Keratinocyte (primary cell): Measurements from ENCODE around the gene DPYSL4. TPM values are rescaled to one million over a fixed set of nuclear protein-coding genes. Genes with fewer than 3 reads are reported as not detected.

Source experiments
- DNase-seq: peaks from one replicate; pipeline ENCODE4 v3.0.0-alpha.2; 2011; ENCODE audit warnings: low read depth, missing footprints, low spot score
- FAIRE-seq: peaks from 2 replicates; lab custom pipeline; 2011; peaks lifted over from hg19 to GRCh38; lab: Jason Lieb, UNC
- H2AFZ ChIP-seq: 2 replicates; pipeline ENCODE4 v1.6.0; 2012; ENCODE audit warnings: low read length, control low read depth, inconsistent platforms; ENCODE audit not compliant: control insufficient read depth
- H3K27ac ChIP-seq: 2 replicates; pipeline ENCODE4 v1.5.1; 2011; ENCODE audit warnings: low read length; ENCODE audit not compliant: control insufficient read depth, insufficient read depth
- H3K27me3 ChIP-seq: 3 replicates; pipeline ENCODE4 v1.6.0; 2011; ENCODE audit warnings: low read length; ENCODE audit not compliant: control insufficient read depth, insufficient read depth; ENCODE audit errors: extremely low read depth
- H3K36me3 ChIP-seq, 2 experiments: 2 replicates in 1 of 2; 3 replicates in 1 of 2; pipeline ENCODE4 v1.5.1; 2011; ENCODE audit warnings: low read length in 2 of 2, mild to moderate bottlenecking in 1 of 2; ENCODE audit not compliant: control insufficient read depth in 2 of 2, insufficient read depth in 2 of 2; ENCODE audit errors: extremely low read depth in 1 of 2
- H3K4me1 ChIP-seq: 3 replicates; pipeline ENCODE4 v1.5.1; 2011; ENCODE audit warnings: low read length; ENCODE audit not compliant: control insufficient read depth, insufficient read depth; ENCODE audit errors: extremely low read depth
- H3K4me2 ChIP-seq: 3 replicates; pipeline ENCODE4 v1.6.0; 2011; ENCODE audit warnings: low read depth, low read length; ENCODE audit not compliant: control insufficient read depth, insufficient read depth; ENCODE audit errors: extremely low read depth
- H3K4me3 ChIP-seq, 3 experiments: fragments of 200-600 bp in 1 of 3; sonication (generic) in 1 of 3; 2 replicates in 2 of 3; 3 replicates in 1 of 3; pipeline ENCODE4 v1.5.1; 2011 to 2016; ENCODE audit warnings: low read length in 3 of 3, mild to moderate bottlenecking in 3 of 3, control low read depth in 2 of 3, inconsistent platforms in 1 of 3, low read depth in 1 of 3, mixed read lengths in 1 of 3, mixed run types in 1 of 3, moderate library complexity in 1 of 3; ENCODE audit not compliant: control insufficient read depth in 2 of 3, insufficient read depth in 2 of 3; ENCODE audit errors: extremely low read depth in 1 of 3
- H3K79me2 ChIP-seq: 2 replicates; pipeline ENCODE4 v1.6.0; 2012; ENCODE audit warnings: low read length; ENCODE audit not compliant: control insufficient read depth, insufficient read depth
- H3K9ac ChIP-seq: 3 replicates; pipeline ENCODE4 v1.6.0; 2011; ENCODE audit warnings: low read length; ENCODE audit not compliant: control insufficient read depth, insufficient read depth; ENCODE audit errors: extremely low read depth
- H3K9me1 ChIP-seq: 3 replicates; pipeline ENCODE4 v1.6.0; 2011; ENCODE audit warnings: low read length; ENCODE audit not compliant: control insufficient read depth, insufficient read depth; ENCODE audit errors: extremely low read depth
- H3K9me3 ChIP-seq: 2 replicates; pipeline ENCODE4 v1.5.1; 2012; ENCODE audit warnings: low read depth, low read length; ENCODE audit not compliant: control insufficient read depth
- H4K20me1 ChIP-seq: 3 replicates; pipeline ENCODE4 v1.6.0; 2011; ENCODE audit warnings: low read length; ENCODE audit not compliant: control insufficient read depth, insufficient read depth; ENCODE audit errors: extremely low read depth
- CTCF ChIP-seq, 3 experiments: IDR thresholded peaks in 1 of 3; conservative IDR thresholded peaks in 1 of 3; optimal IDR thresholded peaks in 1 of 3; 2 replicates in 2 of 3; 3 replicates in 1 of 3; pipeline versions ENCODE3 to v1.5.1; 2011; ENCODE audit warnings: low read length in 3 of 3, mild to moderate bottlenecking in 3 of 3, moderate library complexity in 2 of 3, control low read depth in 1 of 3, inconsistent platforms in 1 of 3; ENCODE audit not compliant: insufficient read depth in 2 of 3; ENCODE audit errors: extremely low read depth in 1 of 3
- EZH2 ChIP-seq: IDR thresholded peaks from one replicate; pipeline ENCODE4 v1.6.1; 2012; ENCODE audit warnings: inconsistent platforms, mild to moderate bottlenecking, low read length, moderate library complexity
- dilution Hi-C: fragments of 300-500 bp; cut with MboI; formaldehyde crosslinking; loops from one replicate; pipeline ENCODE4 v1.7.0; 2020; ENCODE audit warnings: low sequenced_read_pairs; ENCODE audit not compliant: extremely low pct_ligation_motif_present
- polyA plus RNA-seq, 5 experiments: library from polyadenylated mRNA; depleted of rRNA in 3 of 5; stranded (reverse) in 3 of 5; stranded (forward) in 1 of 5; unstranded in 1 of 5; fragments of >200 nt; gene quantifications; 1 replicate in 1 of 5; 2 replicates in 3 of 5; 3 replicates in 1 of 5; pipeline versions ENCODE4 v1.2.1 to v1.2.3, GENCODE V29; 2011 to 2012; ENCODE audit warnings: missing spikeins in 2 of 5, low read depth in 1 of 5, low replicate concordance in 1 of 5

Gene DPYSL4
- polyA plus RNA-seq, 1 donor (not counting 4 experiments of a cell fraction or from before 2014, with no cell fraction given): 7.4 TPM

GRCh38 chr10:132192991-132193665 is 6.4 kb downstream of the DPYSL4 start:
- dilution Hi-C loops: no loop called here
- H3K79me2 ChIP-seq: no peaks in the 10 kb centered on the region
- no peak overlapping the region for H3K9ac ChIP-seq
- no peak overlapping the region for H3K4me3 ChIP-seq
- FAIRE-seq (no peak), DNase-seq (no peak)
- H3K4me1 ChIP-seq: no peaks in the 10 kb centered on the region
- no peak overlapping the region for H3K4me2 ChIP-seq
- no peaks in the 10 kb centered on the region for H3K9me1 ChIP-seq
- peaks cover 10% of the 10 kb centered on the region for H3K27me3 ChIP-seq
- TF ChIP-seq CTCF (optimal IDR thresholded peaks at IDR 0.05 in 1 of 3, IDR thresholded peaks at IDR 0.05 in 1 of 3, conservative IDR thresholded peaks at IDR 0.05 in 1 of 3; ENCODE audit: extremely low read depth in 1 of 3, insufficient read depth in 2 of 3, low read length in 3 of 3): no peak
- no peak for TF ChIP-seq EZH2
- peaks cover 4% of the 10 kb centered on the region for H4K20me1 ChIP-seq
- no peaks in the 10 kb centered on the region for H3K9me3 ChIP-seq
- H3K36me3 ChIP-seq: no peaks in the 10 kb centered on the region
- H3K27ac ChIP-seq: no peak overlapping the region
- no peak overlapping the region for H2AFZ ChIP-seq

- Histone ChIP-seq H3K79me2 (no peaks in the 10 kb centered on the region), H4K20me1 (peaks cover 4% of the 10 kb centered on the region), H3K9ac (no peak overlapping the region), H3K27me3 (peaks cover 2% of the 10 kb centered on the region), H3K4me2 (no peak overlapping the region), H3K4me3 (no peak overlapping the region), H3K9me3 (no peaks in the 10 kb centered on the region), H3K27ac (no peak overlapping the region), H2AFZ (no peak overlapping the region), H3K9me1 (no peaks in the 10 kb centered on the region), H3K4me1 (no peaks in the 10 kb centered on the region), H3K36me3 (no peaks in the 10 kb centered on the region)
- TF ChIP-seq CTCF (optimal IDR thresholded peaks at IDR 0.05 in 1 of 3, IDR thresholded peaks at IDR 0.05 in 1 of 3, conservative IDR thresholded peaks at IDR 0.05 in 1 of 3; ENCODE audit: extremely low read depth in 1 of 3, insufficient read depth in 2 of 3, low read length in 3 of 3): no peak
- TF ChIP-seq EZH2: no peak
- FAIRE-seq (no peak), DNase-seq (no peak)
- dilution Hi-C loops: no loop called here
These were observed 7.3 kb downstream of the DPYSL4 start for GRCh38 chr10:132193907-132194552.
